HepG2 (cell line): ENCODE measurements around the gene LCE3A. TPM values are rescaled to one million over a fixed set of nuclear protein-coding genes. Genes with fewer than 3 reads are reported as not detected.

ENCODE experiments used
- ATAC-seq: fragments of 200-7000 bp; cut with Tn5 transposase; 3 replicates; pipeline ENCODE4 v1.9.1; 2020; ENCODE audit warnings: mild to moderate bottlenecking, moderate library complexity
- BruUV-seq: library from RNA; stranded (reverse); fragments of 400-500 nt; replicated peaks from 2 replicates; lab custom pipeline; 2021; lab: Mats Ljungman, UMichigan
- CTCF ChIA-PET: fragments of 300-600 bp; formaldehyde crosslinking; extraction: SDS; loops from one replicate; lab custom pipeline; 2021; ENCODE audit warnings: low total read pairs, inconsistent platforms, low intra/inter-chr PET ratio; lab: Yijun Ruan, JAX
- POLR2A ChIA-PET: fragments of 350-600 bp; sonication (Branson Sonifier 250); formaldehyde crosslinking; loops from one replicate; lab custom pipeline; 2020; ENCODE audit warnings: antibody characterized with exemption, inconsistent platforms; lab: Yijun Ruan, JAX
- DNase-seq: peaks from one replicate; pipeline ENCODE4 v3.0.0-alpha.2; 2015; ENCODE audit warnings: low spot score
- FAIRE-seq: peaks from 3 replicates; lab custom pipeline; 2011; peaks lifted over from hg19 to GRCh38; lab: Jason Lieb, UNC
- H2AFZ ChIP-seq: one replicate; pipeline ENCODE4 v1.6.1; 2011; ENCODE audit warnings: low read length, inconsistent platforms
- H3K27ac ChIP-seq: fragments of 300-600 bp; 3 replicates; pipeline ENCODE4 v1.8.0; 2011; ENCODE audit warnings: mixed run types, mild to moderate bottlenecking, mixed read lengths, low read length, inconsistent platforms; ENCODE audit not compliant: insufficient read depth; ENCODE audit errors: extremely low read length
- H3K27me3 ChIP-seq, 2 experiments: fragments of 200-600 bp in 1 of 2; 2 replicates in 1 of 2; 3 replicates in 1 of 2; pipeline versions ENCODE4 v1.6.0 to v1.8.0; 2011; ENCODE audit warnings: low read length in 2 of 2, mild to moderate bottlenecking in 2 of 2, moderate library complexity in 2 of 2, inconsistent platforms in 1 of 2; ENCODE audit not compliant: insufficient read depth in 2 of 2, control insufficient read depth in 1 of 2
- H3K36me3 ChIP-seq, 2 experiments: fragments of 200-600 bp in 1 of 2; replicated peaks in 1 of 2; 2 replicates in 1 of 2; 3 replicates in 1 of 2; pipeline versions ENCODE4 v1.5.1 to v1.8.0; 2011; ENCODE audit warnings: low read length in 2 of 2, inconsistent platforms in 1 of 2; ENCODE audit not compliant: insufficient read depth in 2 of 2, control insufficient read depth in 1 of 2
- H3K4me1 ChIP-seq: 2 replicates; pipeline ENCODE4 v1.5.1; 2012; ENCODE audit warnings: low read length, inconsistent platforms; ENCODE audit not compliant: insufficient read depth
- H3K4me2 ChIP-seq: 2 replicates; pipeline ENCODE4 v1.6.0; 2011; ENCODE audit warnings: low read depth, low read length, inconsistent platforms
- H3K4me3 ChIP-seq, 3 experiments: fragments of 200-600 bp in 1 of 3; sonication (generic), shearing (Covaris generic) in 1 of 3; replicated peaks in 1 of 3; 2 replicates each; pipeline ENCODE4 v1.5.1; 2011 to 2016; ENCODE audit warnings: low read length in 3 of 3, inconsistent platforms in 2 of 3, low read depth in 2 of 3, mild to moderate bottlenecking in 2 of 3, control low read depth in 1 of 3, mixed read lengths in 1 of 3; ENCODE audit not compliant: insufficient read depth in 1 of 3
- H3K79me2 ChIP-seq: one replicate; pipeline ENCODE4 v1.6.1; 2011; ENCODE audit warnings: low read length, inconsistent platforms; ENCODE audit not compliant: insufficient read depth
- H3K9ac ChIP-seq: 2 replicates; pipeline ENCODE4 v1.6.0; 2011; ENCODE audit warnings: mild to moderate bottlenecking, low read depth, low read length, inconsistent platforms; ENCODE audit not compliant: insufficient read depth
- H3K9me3 ChIP-seq: 2 replicates; pipeline ENCODE4 v1.5.1; 2012; ENCODE audit warnings: mild to moderate bottlenecking, low read length
- H4K20me1 ChIP-seq: 2 replicates; pipeline ENCODE4 v1.6.0; 2011; ENCODE audit warnings: inconsistent platforms, mild to moderate bottlenecking, low read length, moderate library complexity; ENCODE audit not compliant: insufficient read depth
- ETV6 ChIP-seq: sonication (generic); formaldehyde crosslinking; conservative IDR thresholded peaks from 2 replicates; pipeline ENCODE4 v1.4.0; 2020; ENCODE audit warnings: missing genetic modification reagents
- KDM5B ChIP-seq: sonication (generic); formaldehyde crosslinking; IDR thresholded peaks from 2 replicates; pipeline ENCODE4 v1.4.0; 2020; ENCODE audit warnings: missing genetic modification reagents, mild to moderate bottlenecking, borderline replicate concordance
- TGIF2 ChIP-seq: IDR thresholded peaks from 2 replicates; pipeline ENCODE4 v1.6.1; 2016; ENCODE audit warnings: control low read depth, missing compliant biosample characterization
- THAP11 ChIP-seq: IDR thresholded peaks from 2 replicates; pipeline ENCODE4 v1.6.1; 2016; ENCODE audit warnings: missing biosample characterization, missing genetic modification reagents
- ZFX ChIP-seq: sonication (generic); formaldehyde crosslinking; IDR thresholded peaks from 2 replicates; pipeline ENCODE4 v1.4.0; 2020; ENCODE audit warnings: mild to moderate bottlenecking, low read depth, missing genetic modification reagents, moderate library complexity
- ZNF160 ChIP-seq: sonication (generic); formaldehyde crosslinking; IDR thresholded peaks from 2 replicates; pipeline ENCODE4 v1.8.0; 2022; ENCODE audit warnings: mild to moderate bottlenecking, inconsistent platforms, missing genetic modification reagents
- ZNF746 ChIP-seq: sonication (generic); formaldehyde crosslinking; IDR thresholded peaks from 2 replicates; pipeline ENCODE4 v1.8.0; 2022; ENCODE audit warnings: mild to moderate bottlenecking, missing genetic modification reagents
- ZNF749 ChIP-seq: sonication (generic); formaldehyde crosslinking; IDR thresholded peaks from 2 replicates; pipeline ENCODE4 v1.8.0; 2022; ENCODE audit warnings: mild to moderate bottlenecking, missing genetic modification reagents, moderate library complexity, borderline replicate concordance
- WGBS: methylation state at CpG from one replicate; pipeline ENCODE4 v1.1.6; 2017; ENCODE audit warnings: low lambda C conversion rate; 5-methylcytosine and 5-hydroxymethylcytosine counted together
- in situ Hi-C: cut with HindIII; loops from 2 replicates; pipeline ENCODE4 v1.10.0; 2017; ENCODE audit warnings: low pct_unique_long_range_greater_than_20kb; ENCODE audit not compliant: extremely low pct_ligation_motif_present
- intact Hi-C: fragments of 100-400 bp; cut with micrococcal nuclease; formaldehyde crosslinking; loops from one replicate; pipeline ENCODE4 v1.10.0; 2022; ENCODE audit not compliant: unreplicated experiment
- polyA plus RNA-seq, 8 experiments: library from polyadenylated mRNA; depleted of rRNA in 3 of 8; stranded (reverse) in 7 of 8; unstranded in 1 of 8; fragments of >200 nt; fragmentation: Illumina TruSeq in 4 of 8; extraction: Trizol in 4 of 8; gene quantifications; 2 replicates each; pipeline versions ENCODE4 v1.2.1 to v1.2.3, GENCODE V29; 2011 to 2016; ENCODE audit warnings: low read depth in 4 of 8, missing spikeins in 1 of 8, mixed read lengths in 1 of 8; ENCODE audit not compliant: insufficient read depth in 1 of 8
- total RNA-seq, 5 experiments: library from RNA; depleted of rRNA; stranded (reverse); fragments of >200 nt; fragmentation: Illumina TruSeq; extraction: Trizol; gene quantifications; 2 replicates each; pipeline ENCODE4 v1.2.3, GENCODE V29; 2016; ENCODE audit warnings: low read depth in 1 of 5
- TF ChIP-seq, protein P1 (sequence below): sonication (generic); formaldehyde crosslinking; IDR thresholded peaks from 2 replicates; pipeline ENCODE4 v1.5.1; 2020; ENCODE audit warnings: mild to moderate bottlenecking, missing genetic modification reagents, moderate library complexity
- TF ChIP-seq, protein P2 (sequence below): sonication (generic); formaldehyde crosslinking; IDR thresholded peaks from 2 replicates; pipeline ENCODE4 v1.8.0; 2022; ENCODE audit warnings: mild to moderate bottlenecking, missing genetic modification reagents; ENCODE audit not compliant: insufficient replicate concordance
- TF ChIP-seq, protein P3 (sequence below): sonication (generic); formaldehyde crosslinking; IDR thresholded peaks from 2 replicates; pipeline ENCODE4 v1.5.1; 2020; ENCODE audit warnings: missing genetic modification reagents, mild to moderate bottlenecking, borderline replicate concordance
- TF ChIP-seq, protein P4 (sequence below): IDR thresholded peaks from 2 replicates; pipeline ENCODE4 v1.6.1; 2016; ENCODE audit warnings: missing biosample characterization, missing genetic modification reagents, low read depth
- TF ChIP-seq, protein P5 (sequence below): sonication (generic); formaldehyde crosslinking; IDR thresholded peaks from 2 replicates; pipeline ENCODE4 v1.5.1; 2020; ENCODE audit warnings: mild to moderate bottlenecking, missing genetic modification reagents, borderline replicate concordance

Gene LCE3A
- total and polyA plus RNA-seq, 2 of the 13 experiments (the other 11 are each of a cell fraction or from before 2014, with no cell fraction given) = not detected

DNA sequence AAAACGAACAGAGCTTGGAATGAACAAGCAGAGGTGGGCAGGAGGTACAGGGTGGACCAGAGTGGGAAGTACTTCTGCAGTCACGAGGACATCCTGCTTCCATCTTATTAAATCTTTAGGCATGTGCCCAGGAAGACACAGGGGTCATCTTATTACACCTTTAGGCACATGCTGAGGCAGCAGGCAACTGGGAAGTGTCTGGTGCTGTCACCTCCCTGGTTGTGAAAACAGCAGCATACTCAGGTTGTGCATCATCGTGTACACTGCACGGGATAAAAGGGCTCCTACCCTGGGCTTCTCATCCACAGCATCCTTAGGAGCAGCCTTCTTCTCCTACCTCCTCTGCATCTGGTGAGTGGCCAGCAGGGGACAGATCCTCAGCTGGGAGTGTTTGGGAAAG, 23.0 kb downstream of the LCE3A start, which contains the start of gene LCE3C:
Gene LCE3C (plus strand): TSS at position 301 of the 400 bp plus-strand sequence. CDS start 498 bp downstream, outside the sequence.
- Histone ChIP-seq H3K9ac (no peak within 1 kb of the TSS), H3K4me1 (0 out of 2 replicates have a peak, but pooled peaks cover 5% of the 10 kb centered on the region), H3K4me2 (no peak within 1 kb of the TSS), H2AFZ (no peak within 1 kb of the TSS), H3K9me3 (no peaks in the 10 kb centered on the region), H3K79me2 (no peaks in the 10 kb centered on the region), H3K36me3 (no peaks in the 10 kb centered on the region), H3K27ac (no peak within 1 kb of the TSS), H3K27me3 (no peaks in the 10 kb centered on the region), H3K4me3 (no peak within 1 kb of the TSS), H4K20me1 (no peaks in the 10 kb centered on the region)
- POLR2A ChIA-PET = no interaction called here
- CTCF ChIA-PET = no interaction called here
- intact Hi-C loops (no loop called here), in situ Hi-C loops (no loop called here)
- ATAC-seq (no peak), DNase-seq (no peak), FAIRE-seq (no peak)
- 0% methylated on average over 3 of the region's 4 CpGs for WGBS
- no TSS peak for BruUV-seq
- no peak for TF ChIP-seq ZNF746 (CRISPR knock-in tag)
- TF ChIP-seq ZNF160 (CRISPR knock-in tag) = no peak
- TF ChIP-seq, protein P1, sequence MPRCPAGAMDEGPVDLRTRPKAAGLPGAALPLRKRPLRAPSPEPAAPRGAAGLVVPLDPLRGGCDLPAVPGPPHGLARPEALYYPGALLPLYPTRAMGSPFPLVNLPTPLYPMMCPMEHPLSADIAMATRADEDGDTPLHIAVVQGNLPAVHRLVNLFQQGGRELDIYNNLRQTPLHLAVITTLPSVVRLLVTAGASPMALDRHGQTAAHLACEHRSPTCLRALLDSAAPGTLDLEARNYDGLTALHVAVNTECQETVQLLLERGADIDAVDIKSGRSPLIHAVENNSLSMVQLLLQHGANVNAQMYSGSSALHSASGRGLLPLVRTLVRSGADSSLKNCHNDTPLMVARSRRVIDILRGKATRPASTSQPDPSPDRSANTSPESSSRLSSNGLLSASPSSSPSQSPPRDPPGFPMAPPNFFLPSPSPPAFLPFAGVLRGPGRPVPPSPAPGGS (CRISPR knock-in tag) = no peak
- TF ChIP-seq, protein P2, sequence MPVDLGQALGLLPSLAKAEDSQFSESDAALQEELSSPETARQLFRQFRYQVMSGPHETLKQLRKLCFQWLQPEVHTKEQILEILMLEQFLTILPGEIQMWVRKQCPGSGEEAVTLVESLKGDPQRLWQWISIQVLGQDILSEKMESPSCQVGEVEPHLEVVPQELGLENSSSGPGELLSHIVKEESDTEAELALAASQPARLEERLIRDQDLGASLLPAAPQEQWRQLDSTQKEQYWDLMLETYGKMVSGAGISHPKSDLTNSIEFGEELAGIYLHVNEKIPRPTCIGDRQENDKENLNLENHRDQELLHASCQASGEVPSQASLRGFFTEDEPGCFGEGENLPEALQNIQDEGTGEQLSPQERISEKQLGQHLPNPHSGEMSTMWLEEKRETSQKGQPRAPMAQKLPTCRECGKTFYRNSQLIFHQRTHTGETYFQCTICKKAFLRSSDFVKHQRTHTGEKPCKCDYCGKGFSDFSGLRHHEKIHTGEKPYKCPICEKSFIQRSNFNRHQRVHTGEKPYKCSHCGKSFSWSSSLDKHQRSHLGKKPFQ = no peak
- no peak for TF ChIP-seq TGIF2 (CRISPR knock-in tag)
- TF ChIP-seq THAP11 (CRISPR knock-in tag) = no peak
- no peak for TF ChIP-seq KDM5B (CRISPR knock-in tag)
- TF ChIP-seq ZFX (CRISPR knock-in tag) = no peak
- no peak for TF ChIP-seq ZNF749 (CRISPR knock-in tag)
- TF ChIP-seq, protein P3, sequence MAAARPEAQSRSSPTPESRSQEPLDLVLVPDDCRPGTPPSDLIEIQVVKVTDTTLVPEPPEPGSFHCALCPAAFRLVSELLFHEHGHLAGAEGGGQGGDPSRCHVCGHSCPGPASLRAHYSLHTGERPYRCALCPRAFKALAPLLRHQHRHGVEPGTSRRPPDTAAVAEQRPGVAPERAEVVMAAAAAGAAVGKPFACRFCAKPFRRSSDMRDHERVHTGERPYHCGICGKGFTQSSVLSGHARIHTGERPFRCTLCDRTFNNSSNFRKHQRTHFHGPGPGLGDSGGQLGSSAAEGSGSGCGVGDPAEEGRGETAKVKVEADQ (CRISPR knock-in tag) = no peak
- TF ChIP-seq ETV6 (CRISPR knock-in tag) = no peak
- TF ChIP-seq, protein P4, sequence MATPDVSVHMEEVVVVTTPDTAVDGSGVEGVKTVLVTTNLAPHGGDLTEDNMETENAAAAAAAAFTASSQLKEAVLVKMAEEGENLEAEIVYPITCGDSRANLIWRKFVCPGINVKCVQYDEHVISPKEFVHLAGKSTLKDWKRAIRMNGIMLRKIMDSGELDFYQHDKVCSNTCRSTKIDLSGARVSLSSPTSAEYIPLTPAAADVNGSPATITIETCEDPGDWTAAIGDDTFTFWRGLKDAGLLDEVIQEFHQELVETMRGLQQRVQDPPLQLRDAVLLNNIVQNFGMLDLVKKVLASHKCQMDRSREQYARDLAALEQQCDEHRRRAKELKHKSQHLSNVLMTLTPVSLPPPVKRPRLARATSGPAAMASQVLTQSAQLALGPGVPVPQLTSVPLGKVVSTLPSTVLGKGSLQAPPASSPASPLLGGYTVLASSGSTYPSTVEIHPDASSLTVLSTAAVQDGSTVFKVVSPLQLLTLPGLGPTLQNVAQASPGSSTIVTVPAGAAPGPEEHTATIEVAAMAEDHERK = no peak
- TF ChIP-seq, protein P5, sequence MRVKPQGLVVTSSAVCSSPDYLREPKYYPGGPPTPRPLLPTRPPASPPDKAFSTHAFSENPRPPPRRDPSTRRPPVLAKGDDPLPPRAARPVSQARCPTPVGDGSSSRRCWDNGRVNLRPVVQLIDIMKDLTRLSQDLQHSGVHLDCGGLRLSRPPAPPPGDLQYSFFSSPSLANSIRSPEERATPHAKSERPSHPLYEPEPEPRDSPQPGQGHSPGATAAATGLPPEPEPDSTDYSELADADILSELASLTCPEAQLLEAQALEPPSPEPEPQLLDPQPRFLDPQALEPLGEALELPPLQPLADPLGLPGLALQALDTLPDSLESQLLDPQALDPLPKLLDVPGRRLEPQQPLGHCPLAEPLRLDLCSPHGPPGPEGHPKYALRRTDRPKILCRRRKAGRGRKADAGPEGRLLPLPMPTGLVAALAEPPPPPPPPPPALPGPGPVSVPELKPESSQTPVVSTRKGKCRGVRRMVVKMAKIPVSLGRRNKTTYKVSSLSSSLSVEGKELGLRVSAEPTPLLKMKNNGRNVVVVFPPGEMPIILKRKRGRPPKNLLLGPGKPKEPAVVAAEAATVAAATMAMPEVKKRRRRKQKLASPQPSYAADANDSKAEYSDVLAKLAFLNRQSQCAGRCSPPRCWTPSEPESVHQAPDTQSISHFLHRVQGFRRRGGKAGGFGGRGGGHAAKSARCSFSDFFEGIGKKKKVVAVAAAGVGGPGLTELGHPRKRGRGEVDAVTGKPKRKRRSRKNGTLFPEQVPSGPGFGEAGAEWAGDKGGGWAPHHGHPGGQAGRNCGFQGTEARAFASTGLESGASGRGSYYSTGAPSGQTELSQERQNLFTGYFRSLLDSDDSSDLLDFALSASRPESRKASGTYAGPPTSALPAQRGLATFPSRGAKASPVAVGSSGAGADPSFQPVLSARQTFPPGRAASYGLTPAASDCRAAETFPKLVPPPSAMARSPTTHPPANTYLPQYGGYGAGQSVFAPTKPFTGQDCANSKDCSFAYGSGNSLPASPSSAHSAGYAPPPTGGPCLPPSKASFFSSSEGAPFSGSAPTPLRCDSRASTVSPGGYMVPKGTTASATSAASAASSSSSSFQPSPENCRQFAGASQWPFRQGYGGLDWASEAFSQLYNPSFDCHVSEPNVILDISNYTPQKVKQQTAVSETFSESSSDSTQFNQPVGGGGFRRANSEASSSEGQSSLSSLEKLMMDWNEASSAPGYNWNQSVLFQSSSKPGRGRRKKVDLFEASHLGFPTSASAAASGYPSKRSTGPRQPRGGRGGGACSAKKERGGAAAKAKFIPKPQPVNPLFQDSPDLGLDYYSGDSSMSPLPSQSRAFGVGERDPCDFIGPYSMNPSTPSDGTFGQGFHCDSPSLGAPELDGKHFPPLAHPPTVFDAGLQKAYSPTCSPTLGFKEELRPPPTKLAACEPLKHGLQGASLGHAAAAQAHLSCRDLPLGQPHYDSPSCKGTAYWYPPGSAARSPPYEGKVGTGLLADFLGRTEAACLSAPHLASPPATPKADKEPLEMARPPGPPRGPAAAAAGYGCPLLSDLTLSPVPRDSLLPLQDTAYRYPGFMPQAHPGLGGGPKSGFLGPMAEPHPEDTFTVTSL (CRISPR knock-in tag) = no peak
